A549 (cell line): Measurements from ENCODE around the gene ADNP2. TPM values are rescaled to one million over a fixed set of nuclear protein-coding genes. Genes with fewer than 3 reads are reported as not detected.

Source experiments
- ATAC-seq, 2 experiments: fragments of 200-7000 bp in 1 of 2; fragments of >200 bp in 1 of 2; cut with Nextera tagmentation in 1 of 2; cut with Tn5 transposase in 1 of 2; 3 replicates each; pipeline versions ENCODE4 v1.8.0 to v1.9.1; 2018 to 2020; ENCODE audit warnings: mild to moderate bottlenecking in 1 of 2, moderate library complexity in 1 of 2
- CTCF ChIA-PET: fragments of 300-600 bp; sonication (Branson Sonifier 250); formaldehyde crosslinking; extraction: SDS; loops from one replicate; lab custom pipeline; 2021; ENCODE audit warnings: antibody characterized with exemption, inconsistent platforms; lab: Yijun Ruan, JAX
- POLR2A ChIA-PET: fragments of 350-600 bp; formaldehyde crosslinking; extraction: SDS; loops from one replicate; lab custom pipeline; 2021; ENCODE audit warnings: antibody characterized with exemption, inconsistent platforms; lab: Yijun Ruan, JAX
- DNase-seq, 2 experiments: peaks; one replicate each; pipeline versions ENCODE4 v3.0.0 to v3.0.0-alpha.2; 2011 to 2016; ENCODE audit warnings: low read depth in 1 of 2, low spot score in 1 of 2
- FAIRE-seq: peaks from 2 replicates; lab custom pipeline; 2011; peaks lifted over from hg19 to GRCh38; lab: Jason Lieb, UNC
- H3K27ac ChIP-seq, 2 experiments: fragments of >200 bp; sonication (Bioruptor Twin); formaldehyde crosslinking; 3 replicates each; pipeline ENCODE4 v1.5.1; 2016 to 2017
- H3K4me1 ChIP-seq: fragments of >200 bp; sonication (Bioruptor Twin); formaldehyde crosslinking; 3 replicates; pipeline ENCODE4 v1.6.1; 2016
- H3K4me2 ChIP-seq: fragments of >200 bp; sonication (Bioruptor Twin); formaldehyde crosslinking; 3 replicates; pipeline ENCODE4 v1.6.1; 2016
- H3K4me3 ChIP-seq: fragments of >200 bp; sonication (Bioruptor Twin); formaldehyde crosslinking; 3 replicates; pipeline ENCODE4 v1.5.1; 2016
- H3K9me3 ChIP-seq: fragments of >200 bp; sonication (Bioruptor Twin); formaldehyde crosslinking; 3 replicates; pipeline ENCODE4 v1.6.1; 2016
- CBX2 ChIP-seq: fragments of 200-600 bp; sonication (generic); IDR thresholded peaks from 2 replicates; pipeline ENCODE4 v1.6.1; 2016; ENCODE audit warnings: low read depth, mild to moderate bottlenecking, borderline replicate concordance
- CHD2 ChIP-seq: fragments of 150-350 bp; IDR thresholded peaks from 2 replicates; pipeline ENCODE4 v1.6.1; 2014; ENCODE audit warnings: low read length; ENCODE audit not compliant: partially characterized antibody
- EP300 ChIP-seq, 2 experiments: fragments of >200 bp; sonication (Bioruptor Twin); formaldehyde crosslinking; IDR thresholded peaks; 2 replicates in 1 of 2; 3 replicates in 1 of 2; pipeline ENCODE4 v1.6.1; 2016 to 2017
- ESRRA ChIP-seq: fragments of 150-350 bp; IDR thresholded peaks from 2 replicates; pipeline ENCODE4 v1.6.1; 2014; ENCODE audit warnings: mild to moderate bottlenecking, low read length, borderline replicate concordance
- FOSB ChIP-seq: fragments of 250-450 bp; sonication (Bioruptor Pico); IDR thresholded peaks from 2 replicates; pipeline ENCODE4 v1.5.0; 2020; ENCODE audit warnings: mild to moderate bottlenecking, moderate library complexity
- FOSL2 ChIP-seq, 2 experiments: fragments of 450-650 bp in 1 of 2; fragments of >200 bp in 1 of 2; sonication (Bioruptor Twin) in 1 of 2; formaldehyde crosslinking; IDR thresholded peaks; 2 replicates each; pipeline versions ENCODE4 v1.5.0 to v1.6.1; 2016 to 2020; ENCODE audit warnings: mild to moderate bottlenecking in 1 of 2, moderate library complexity in 1 of 2
- FOXS1 ChIP-seq: fragments of 250-450 bp; sonication (Bioruptor Pico); IDR thresholded peaks from 2 replicates; pipeline ENCODE4 v1.5.0; 2020; ENCODE audit warnings: mild to moderate bottlenecking, moderate library complexity
- GATA3 ChIP-seq: IDR thresholded peaks from 2 replicates; pipeline ENCODE4 v1.6.1; 2012; ENCODE audit warnings: borderline replicate concordance
- HES2 ChIP-seq: fragments of >200 bp; sonication (Bioruptor Twin); formaldehyde crosslinking; IDR thresholded peaks from 2 replicates; pipeline ENCODE4 v1.6.1; 2016
- HOXA7 ChIP-seq: fragments of 250-450 bp; sonication (Bioruptor Pico); IDR thresholded peaks from 2 replicates; pipeline ENCODE4 v1.5.0; 2020; ENCODE audit warnings: mild to moderate bottlenecking, moderate library complexity
- KDM1A ChIP-seq: fragments of 200-600 bp; sonication (generic); IDR thresholded peaks from 2 replicates; pipeline ENCODE4 v1.6.1; 2016; ENCODE audit warnings: low read depth, mild to moderate bottlenecking
- KDM5A ChIP-seq: fragments of 200-600 bp; sonication (generic); IDR thresholded peaks from 2 replicates; pipeline ENCODE4 v1.6.1; 2016; ENCODE audit warnings: antibody characterized with exemption, mild to moderate bottlenecking
- MAFK ChIP-seq: fragments of 450-650 bp; IDR thresholded peaks from 2 replicates; pipeline ENCODE4 v1.6.1; 2014; ENCODE audit not compliant: partially characterized antibody
- MAX ChIP-seq: IDR thresholded peaks from 2 replicates; pipeline ENCODE4 v1.6.1; 2012
- MYC ChIP-seq: IDR thresholded peaks from 2 replicates; pipeline ENCODE4 v1.6.1; 2012; ENCODE audit warnings: mild to moderate bottlenecking, inconsistent platforms, low read length, improper control_type of control experiment, borderline replicate concordance
- POLR2A ChIP-seq: IDR thresholded peaks from 2 replicates; pipeline ENCODE4 v1.6.1; 2012; ENCODE audit warnings: mild to moderate bottlenecking, low read length
- POLR2AphosphoS2 ChIP-seq: conservative IDR thresholded peaks from 2 replicates; pipeline ENCODE4 v1.6.1; 2012; ENCODE audit warnings: low read length, improper control_type of control experiment, inconsistent platforms
- RARB ChIP-seq: fragments of 250-450 bp; sonication (Bioruptor Pico); IDR thresholded peaks from 2 replicates; pipeline ENCODE4 v1.8.0; 2021; ENCODE audit warnings: mild to moderate bottlenecking, moderate library complexity
- RCOR1 ChIP-seq: fragments of 150-350 bp; IDR thresholded peaks from 2 replicates; pipeline ENCODE4 v1.6.1; 2014; ENCODE audit warnings: antibody characterized with exemption, low read length, low read depth
- REST ChIP-seq: fragments of 200-600 bp; sonication (generic); IDR thresholded peaks from 2 replicates; pipeline ENCODE4 v1.6.1; 2016; ENCODE audit warnings: antibody characterized with exemption, mild to moderate bottlenecking, moderate library complexity
- USF2 ChIP-seq: fragments of 450-650 bp; IDR thresholded peaks from 2 replicates; pipeline ENCODE4 v1.6.1; 2014; ENCODE audit warnings: antibody characterized with exemption
- ZC3H11A ChIP-seq: fragments of 450-650 bp; IDR thresholded peaks from 2 replicates; pipeline ENCODE4 v1.6.1; 2014; ENCODE audit warnings: antibody characterized with exemption, mild to moderate bottlenecking
- ZFP36 ChIP-seq: fragments of 450-650 bp; IDR thresholded peaks from 2 replicates; pipeline ENCODE4 v1.6.1; 2014; ENCODE audit warnings: borderline replicate concordance; ENCODE audit not compliant: partially characterized antibody
- WGBS: methylation state at CpG from one replicate; pipeline ENCODE4 v1.1.6; 2017; ENCODE audit errors: missing lambda C conversion rate; 5-methylcytosine and 5-hydroxymethylcytosine counted together
- polyA plus RNA-seq, 4 experiments: library from polyadenylated mRNA; depleted of rRNA in 3 of 4; stranded (reverse); fragments of >200 nt; fragmentation: RNase III in 1 of 4; extraction: RNeasy Plus Mini Kit Qiagen cat#74134 plus additional on column Dnase treatment in 1 of 4; gene quantifications; 2 replicates in 3 of 4; 3 replicates in 1 of 4; pipeline ENCODE4 v1.2.3, GENCODE V29; 2011 to 2017
- TF ChIP-seq, protein P1 (sequence below): fragments of 250-450 bp; sonication (Bioruptor Pico); IDR thresholded peaks from 2 replicates; pipeline ENCODE4 v1.5.0; 2020; ENCODE audit warnings: low read depth, mild to moderate bottlenecking, moderate library complexity

ADNP2 gene
- polyA plus RNA-seq, 2 of the 4 experiments (the other 2 are of a cell fraction), result 9.8 to 9.9 TPM

DNA sequence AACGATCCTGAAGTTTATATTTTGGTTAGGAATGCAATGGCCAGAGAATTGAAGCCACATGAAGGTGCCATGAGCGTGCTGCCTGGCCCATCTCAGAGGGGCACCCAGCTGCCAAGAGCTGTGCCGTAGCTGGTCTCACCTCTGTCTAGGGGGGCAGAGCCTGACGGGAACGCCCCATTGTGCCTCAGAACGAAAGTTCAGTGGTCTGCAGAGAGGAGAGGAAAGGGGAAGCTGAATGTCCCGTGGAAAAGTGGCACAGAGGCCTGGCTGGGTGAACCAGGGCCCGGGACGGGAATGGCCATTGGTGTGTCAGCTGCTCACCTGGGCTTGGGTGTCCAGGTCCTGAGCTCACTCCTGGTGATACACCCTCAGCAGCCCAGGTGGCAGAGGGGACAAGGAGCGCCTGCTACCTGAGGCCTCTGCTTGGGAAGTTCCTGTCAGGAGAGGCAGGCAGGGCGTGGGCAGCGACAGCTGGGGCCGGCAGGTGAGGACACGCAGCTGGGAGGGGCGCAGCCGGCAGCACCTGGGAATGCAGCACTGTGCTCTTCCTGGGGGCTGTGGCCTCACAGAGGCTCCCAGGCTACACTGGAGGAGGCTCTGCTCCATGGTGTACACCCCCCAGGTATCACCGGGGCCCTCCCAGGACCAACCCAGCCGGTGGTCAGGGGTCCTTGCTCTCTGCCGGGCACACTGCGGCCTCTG, 70.9 kb downstream of the ADNP2 start:
- no peak overlapping the region for H3K4me3 ChIP-seq
- H3K27ac ChIP-seq, result no peak overlapping the region
- TF ChIP-seq FOSL2 (IDR thresholded peaks at IDR 0.05) (no peak), FOSL2 (CRISPR knock-in tag; IDR thresholded peaks at IDR 0.05) (no peak), POLR2AphosphoS2 (no peak), MAFK (no peak), POLR2A (no peak), KDM5A (no peak), EP300 (IDR thresholded peaks at IDR 0.05) (no peak), ESRRA (no peak), GATA3 (no peak), USF2 (no peak), ZC3H11A (no peak), KDM1A (no peak), CBX2 (no peak), HES2 (no peak), HOXA7 (no peak)
- WGBS, result 64% methylated on average over 13 of the region's 20 CpGs
- ChIA-PET POLR2A (no interaction called here), CTCF (interaction anchor here (1.1 to 3.4 kb wide), 3 partner anchors 9 to 22 kb away, joined by 7 to 11 read pairs (median 7); no protein-coding TSS in a partner anchor)
- ATAC-seq (no peak), FAIRE-seq (no peak), DNase-seq (no peak)
- H3K9me3 ChIP-seq, result no peaks in the 10 kb centered on the region
- no peak overlapping the region for H3K4me2 ChIP-seq
- no peaks in the 10 kb centered on the region for H3K4me1 ChIP-seq

DNA sequence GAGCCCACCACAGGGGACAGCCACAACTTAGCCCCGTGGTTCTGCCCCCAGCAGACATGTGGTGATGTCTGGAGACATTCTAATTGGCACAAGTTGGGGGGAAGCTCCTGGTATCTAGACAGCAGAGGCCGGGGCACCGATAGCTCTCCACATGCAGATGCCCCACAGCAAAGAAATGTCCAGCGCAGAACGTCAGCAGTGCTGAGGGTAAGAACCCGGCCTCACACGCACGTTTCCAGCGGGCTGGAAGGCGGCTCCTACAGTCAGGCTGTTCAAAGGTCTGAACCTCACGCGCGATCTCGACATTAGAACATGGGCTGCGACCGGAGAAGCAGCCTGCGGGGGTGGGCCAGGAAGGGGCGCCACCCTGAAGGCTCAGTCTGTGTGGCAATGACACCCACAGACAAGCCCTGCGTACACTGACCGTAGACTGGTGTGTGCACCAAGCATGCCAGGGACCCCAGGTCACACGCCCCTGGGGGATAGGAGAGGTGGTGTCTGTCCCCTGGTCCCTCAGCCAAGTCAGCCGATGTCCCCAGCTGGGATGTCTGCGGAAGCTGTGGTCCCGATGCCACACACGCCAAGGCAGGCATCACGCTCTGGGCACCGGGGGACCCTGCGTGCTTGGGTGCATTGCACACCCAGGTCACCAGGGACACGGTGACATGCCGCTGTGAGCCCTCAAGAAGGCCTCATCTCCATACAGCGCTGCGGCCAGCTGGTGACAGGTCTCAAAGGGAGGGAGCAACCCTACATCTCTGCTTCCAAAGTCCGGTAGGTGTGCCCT, 71.9 kb downstream of the ADNP2 start:
- Histone ChIP-seq H3K4me3 (no peak overlapping the region), H3K9me3 (no peaks in the 10 kb centered on the region), H3K4me2 (no peak overlapping the region), H3K27ac (no peak overlapping the region), H3K4me1 (no peaks in the 10 kb centered on the region)
- WGBS, result 79% methylated on average over 9 of the region's 33 CpGs
- ATAC-seq, result no peak
- POLR2A ChIA-PET, result no interaction called here
- CTCF ChIA-PET, result interaction anchor here (1.2 to 3.4 kb wide), 3 partner anchors 10 to 19 kb away, joined by 6 to 11 read pairs (median 7); no protein-coding TSS in a partner anchor
- TF ChIP-seq MYC (no peak), ESRRA (no peak), FOSL2 (IDR thresholded peaks at IDR 0.05) (no peak), FOSL2 (CRISPR knock-in tag; IDR thresholded peaks at IDR 0.05) (no peak), FOXS1 (CRISPR knock-in tag) (no peak), CHD2 (no peak), ZFP36 (no peak), ZC3H11A (no peak), FOSB (CRISPR knock-in tag) (no peak), MAX (no peak), GATA3 (no peak), HOXA7 (no peak), RCOR1 (no peak), REST (no peak), RARB (CRISPR knock-in tag) (no peak)
- TF ChIP-seq, protein P1, sequence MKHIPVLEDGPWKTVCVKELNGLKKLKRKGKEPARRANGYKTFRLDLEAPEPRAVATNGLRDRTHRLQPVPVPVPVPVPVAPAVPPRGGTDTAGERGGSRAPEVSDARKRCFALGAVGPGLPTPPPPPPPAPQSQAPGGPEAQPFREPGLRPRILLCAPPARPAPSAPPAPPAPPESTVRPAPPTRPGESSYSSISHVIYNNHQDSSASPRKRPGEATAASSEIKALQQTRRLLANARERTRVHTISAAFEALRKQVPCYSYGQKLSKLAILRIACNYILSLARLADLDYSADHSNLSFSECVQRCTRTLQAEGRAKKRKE (CRISPR knock-in tag), result no peak
- no peak for DNase-seq
- FAIRE-seq, result no peak
